ENCODE data around the gene CDCA7. TPM values are rescaled to one million over a fixed set of nuclear protein-coding genes. Genes with fewer than 3 reads are reported as not detected.
"Not testable (repeated sequence)": the region's sequence is repeated elsewhere in the genome, so short reads cannot be mapped to it uniquely, and the experiment has no call there.

The CDCA7 gene
- polyA plus RNA-seq, 10 donors = 13.4 to 35.6 (median 19.1) TPM

DNA sequence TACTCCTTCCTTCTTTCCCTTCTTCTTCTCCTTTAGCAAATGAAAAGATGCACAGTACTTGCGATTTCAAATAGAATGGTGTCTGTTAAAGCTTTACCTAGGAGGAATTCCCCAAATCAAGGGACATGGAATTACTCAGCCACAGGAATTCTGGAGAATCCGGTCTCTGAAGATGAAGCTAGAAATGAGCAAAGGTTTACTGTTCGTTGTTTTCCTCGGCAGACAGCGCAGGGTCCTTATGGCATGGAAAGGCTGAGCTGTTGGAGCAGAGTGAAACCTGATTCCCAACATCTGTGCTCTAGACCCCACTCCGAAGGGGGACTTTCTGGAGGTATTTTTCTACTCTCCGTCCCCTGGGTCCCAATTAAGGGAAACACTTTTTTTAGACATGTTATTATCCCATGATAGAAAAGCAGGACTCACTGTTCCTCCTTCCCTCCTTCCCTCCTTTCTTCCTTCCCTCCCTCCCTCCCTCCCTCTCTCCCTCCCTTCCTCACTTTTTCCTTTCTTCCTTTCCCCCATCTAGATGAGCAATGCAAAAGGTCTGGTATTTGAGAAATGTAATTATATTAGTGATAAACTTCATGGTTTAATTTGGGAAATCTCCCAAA, 47.1 kb downstream of the CDCA7 start:
- DNase-seq = peak in 2 of 3 donors; percentile 43 to 75

DNA sequence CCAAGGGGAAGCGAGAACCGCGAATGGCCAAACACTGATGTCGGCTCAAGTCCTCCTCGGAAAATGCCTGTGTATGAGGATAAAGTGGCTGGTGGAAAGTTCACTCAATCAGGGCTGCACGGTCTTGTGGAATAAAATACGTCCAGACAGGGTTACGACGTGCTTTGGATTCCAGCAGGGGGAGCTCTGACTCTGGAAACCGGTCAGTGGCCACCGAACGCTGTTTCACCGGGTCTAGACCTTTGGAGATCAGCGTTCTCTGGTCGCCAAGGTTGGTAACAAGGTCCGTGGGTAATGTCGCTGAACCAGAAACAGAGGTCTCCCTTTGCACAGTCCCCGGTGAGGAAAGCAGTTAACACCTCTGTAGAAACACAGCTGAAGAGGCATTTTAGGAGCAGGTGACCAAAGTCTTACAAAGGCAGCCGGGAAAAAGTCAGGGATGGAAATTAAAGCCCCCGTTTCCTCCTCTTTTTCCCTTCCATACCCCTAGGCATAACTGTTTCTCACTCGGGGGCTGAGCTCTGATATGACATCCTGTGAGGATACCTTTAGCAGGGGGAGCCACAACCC, 47.8 kb downstream of the CDCA7 start:
- DNase-seq = peak; percentile 84 to 94 (median 90)

DNA sequence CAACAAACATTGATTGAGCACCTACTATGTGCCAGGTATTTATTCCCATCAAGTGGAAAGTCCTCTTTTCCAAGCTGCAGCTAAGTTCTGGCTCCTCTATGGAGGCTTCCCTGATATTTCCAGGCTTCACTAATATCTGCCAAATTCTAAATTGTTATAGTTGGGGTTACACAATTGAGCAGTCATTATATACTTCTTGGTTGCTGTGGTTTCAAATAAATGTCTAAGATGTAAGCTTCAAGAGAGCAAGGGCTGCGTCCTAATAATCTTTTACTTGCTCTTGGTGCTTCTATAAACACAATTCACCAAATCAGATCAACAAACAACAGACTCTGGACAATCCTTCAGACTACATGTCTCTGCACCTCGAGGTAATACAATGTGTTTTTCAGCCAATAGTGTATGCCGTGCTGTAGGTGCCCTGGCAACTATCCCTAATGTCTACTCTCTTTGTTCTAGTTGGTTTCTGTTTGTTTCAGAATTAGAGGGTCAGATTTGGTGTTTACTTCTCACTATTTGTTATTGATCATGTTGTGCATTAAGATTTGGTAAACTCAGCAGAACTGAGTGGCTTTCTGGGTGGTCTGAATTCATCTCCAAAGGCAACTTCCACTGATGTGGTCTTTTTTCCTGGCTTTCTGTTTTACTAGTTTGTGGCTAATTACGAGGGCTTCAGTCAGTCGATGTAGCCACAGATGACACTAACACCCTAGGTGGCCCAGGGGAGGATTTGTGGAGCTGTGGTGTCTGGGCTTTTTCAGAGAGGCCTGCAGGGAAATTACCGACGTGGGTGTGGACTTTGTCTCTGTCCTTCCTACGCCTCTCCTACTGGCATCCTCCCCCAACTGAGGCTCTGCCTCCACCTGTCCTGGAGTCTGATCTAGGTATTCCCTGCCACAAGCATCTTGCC, 50.4 kb downstream of the CDCA7 start:
- DNase-seq = no peak

DNA sequence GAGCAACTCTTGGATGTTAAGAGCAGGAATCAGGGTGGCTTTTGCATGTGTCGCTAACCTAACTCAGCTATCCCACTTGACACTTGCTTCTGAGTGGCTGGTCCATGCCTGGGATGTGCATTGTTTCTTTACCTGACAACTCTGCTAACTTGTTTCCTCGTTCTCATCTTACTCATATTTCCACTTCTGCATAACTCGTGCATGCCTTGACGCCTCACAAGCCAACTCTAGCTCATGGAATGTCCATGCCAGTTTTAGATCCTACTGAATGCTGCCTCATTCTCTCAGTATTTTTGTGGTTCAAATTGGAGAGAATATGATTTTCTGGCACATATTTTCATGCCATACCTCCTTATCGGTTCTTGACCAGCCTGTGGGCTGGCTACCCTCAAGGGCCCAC, 52.5 kb downstream of the CDCA7 start:
- DNase-seq = no peak

DNA sequence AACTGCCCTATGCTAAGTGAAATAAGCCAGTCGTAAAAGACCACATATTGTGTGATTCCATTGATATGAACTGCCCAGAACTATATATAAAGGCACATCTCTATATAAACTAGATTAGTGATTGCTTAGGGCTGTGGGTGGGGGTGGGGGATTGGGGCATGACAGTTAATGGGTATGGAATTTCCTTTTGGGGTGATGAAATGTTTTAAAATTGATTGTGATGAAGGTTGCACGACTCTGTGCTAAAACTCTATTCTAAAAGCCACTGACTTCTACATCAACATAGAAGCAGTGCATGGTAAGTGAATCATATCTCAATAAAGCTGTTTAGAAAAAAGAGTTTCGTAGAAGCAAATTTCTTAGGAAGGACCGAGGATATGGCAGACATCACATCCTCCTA, 53.0 kb downstream of the CDCA7 start:
- DNase-seq = no peak

DNA sequence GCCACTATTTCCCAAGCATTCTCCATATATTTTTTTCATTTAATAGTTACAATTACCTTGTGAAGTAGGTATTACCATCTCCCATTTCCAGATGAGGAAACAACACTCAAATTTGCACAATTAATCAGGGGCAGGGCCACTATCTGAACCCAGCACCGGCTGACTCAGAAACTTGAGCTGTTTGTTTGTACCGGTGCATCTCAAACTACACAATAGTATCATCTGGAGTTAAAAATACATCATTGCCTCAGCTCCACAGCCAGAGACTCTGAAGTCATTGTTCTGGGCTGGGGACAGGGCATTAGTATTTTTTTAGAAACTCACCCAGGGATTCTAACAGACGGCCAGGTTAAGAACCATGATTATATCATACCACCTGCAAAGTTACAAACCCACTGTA, 55.9 kb downstream of the CDCA7 start:
- DNase-seq = no peak

DNA sequence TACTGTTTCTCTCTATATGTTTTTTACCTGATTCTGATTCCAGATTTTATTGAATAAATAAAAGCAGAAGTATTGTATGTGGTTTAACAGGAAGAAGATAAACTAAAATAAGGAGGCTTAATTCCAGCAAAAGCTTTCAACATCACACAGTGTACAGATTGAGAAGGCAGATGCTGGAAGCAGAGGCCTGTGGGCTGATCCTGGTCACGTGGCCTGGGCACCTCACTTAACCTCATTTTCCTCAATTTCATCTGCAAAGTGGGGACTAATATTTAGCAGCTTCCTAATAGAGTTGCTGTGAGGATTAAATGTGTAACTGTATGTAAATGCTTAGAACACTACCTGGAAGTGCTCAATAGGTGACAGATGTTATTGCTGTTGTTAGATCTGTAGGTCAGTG, 58.0 kb downstream of the CDCA7 start:
- DNase-seq = no peak

DNA sequence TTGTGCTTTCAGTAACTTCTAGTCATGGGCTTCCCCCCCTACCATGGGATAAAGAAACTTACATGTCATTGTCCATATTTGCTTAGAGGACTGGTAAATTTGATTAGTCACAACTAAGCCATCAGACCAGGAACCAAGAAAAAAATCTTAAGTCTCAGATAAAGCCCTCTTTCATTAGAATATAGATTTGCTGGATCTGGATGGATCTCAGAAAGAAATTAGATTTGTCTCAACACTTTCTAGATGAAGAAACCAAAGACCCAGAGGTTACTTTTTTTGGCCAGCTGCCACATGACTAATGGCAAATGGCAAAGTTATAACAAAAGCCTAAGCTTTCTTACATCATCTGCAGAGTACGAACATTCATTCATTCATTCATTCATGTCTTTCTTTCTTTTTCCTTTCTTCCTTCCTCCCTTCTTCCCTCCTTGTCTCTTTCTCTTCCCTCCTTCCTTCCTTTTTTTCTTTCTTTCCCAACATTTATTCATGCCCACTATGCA, 60.2 kb downstream of the CDCA7 start:
- DNase-seq = no peak

DNA sequence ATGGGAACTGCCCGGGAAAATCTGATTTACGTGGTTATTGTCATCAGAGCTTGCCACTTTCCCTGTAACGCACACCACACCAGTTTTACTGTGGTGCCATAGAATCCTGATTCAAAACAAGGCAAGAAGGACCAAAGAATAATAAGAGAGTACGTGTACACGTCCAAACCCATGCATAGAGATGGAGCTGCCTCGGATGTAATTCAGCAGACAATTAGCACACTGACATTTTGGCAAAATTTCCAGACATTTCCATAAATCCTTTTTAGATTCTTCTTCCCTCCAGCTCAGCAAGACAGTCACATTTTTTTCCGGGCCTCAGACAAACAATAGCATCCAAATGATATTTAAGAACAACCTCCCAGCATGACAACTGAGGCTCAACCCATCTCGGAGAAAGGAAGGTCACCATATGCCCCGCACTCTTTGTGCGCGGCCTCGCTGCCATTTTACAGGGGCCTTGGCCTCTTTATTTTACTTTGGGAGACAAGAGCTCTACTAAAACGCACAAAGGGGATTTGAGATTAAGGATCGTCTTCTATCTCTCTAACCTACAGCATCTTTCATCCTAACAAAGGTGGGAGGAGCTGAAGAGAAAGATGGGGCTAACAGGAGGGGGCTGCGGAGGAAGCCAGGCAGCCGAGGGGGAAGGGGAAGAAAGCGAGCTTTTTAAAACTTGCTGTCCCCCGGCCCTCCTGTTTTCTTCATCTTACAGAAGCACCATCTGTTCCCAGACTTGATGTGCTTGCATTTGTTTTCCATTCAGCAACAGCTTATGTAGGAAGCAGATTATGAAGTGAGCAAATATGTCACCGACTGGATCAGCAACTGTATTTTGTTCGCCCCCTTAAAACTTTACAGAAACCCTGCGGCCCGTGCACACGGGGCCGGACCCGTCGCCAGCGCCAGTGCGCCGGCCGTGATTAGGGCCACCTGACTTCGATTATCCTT, 61.0 kb downstream of the CDCA7 start:
- DNase-seq = peak in 1 of 3 donors; percentile 69

DNA sequence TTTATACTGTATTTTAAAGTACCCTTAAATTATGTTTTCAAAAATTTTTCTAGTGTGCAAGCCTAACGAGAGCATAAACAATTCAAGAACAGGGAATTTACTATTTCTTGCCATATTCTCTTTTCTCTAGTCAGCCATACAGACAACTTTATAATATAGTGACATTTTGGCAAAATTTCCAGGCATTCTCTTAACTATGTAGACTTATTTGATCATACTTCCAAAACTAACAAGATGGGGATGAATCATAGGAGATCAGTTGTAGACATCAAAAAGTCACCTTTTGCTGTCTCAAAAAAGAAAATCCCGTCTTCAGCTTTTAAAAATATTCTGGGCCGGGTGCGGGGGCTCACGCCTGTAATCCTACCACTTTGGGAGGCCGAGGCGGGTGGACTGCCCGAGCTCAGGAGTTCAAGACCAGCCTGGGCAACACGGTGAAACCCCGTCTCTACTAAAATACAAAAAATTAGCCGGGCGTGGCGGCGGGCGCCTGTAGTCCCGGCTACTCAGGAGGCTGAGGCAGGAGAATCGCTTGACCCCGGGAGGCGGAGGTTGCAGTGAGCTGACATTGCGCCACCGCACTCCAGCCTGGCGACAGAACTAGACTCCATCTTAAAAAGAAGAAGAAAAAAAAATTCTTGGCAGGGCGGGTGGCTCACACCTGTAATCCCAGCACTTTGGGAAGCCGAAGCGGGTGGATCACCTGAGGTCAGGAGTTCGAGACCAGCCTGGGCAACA, 61.9 kb downstream of the CDCA7 start:
- not testable (repeated sequence) for DNase-seq

DNA sequence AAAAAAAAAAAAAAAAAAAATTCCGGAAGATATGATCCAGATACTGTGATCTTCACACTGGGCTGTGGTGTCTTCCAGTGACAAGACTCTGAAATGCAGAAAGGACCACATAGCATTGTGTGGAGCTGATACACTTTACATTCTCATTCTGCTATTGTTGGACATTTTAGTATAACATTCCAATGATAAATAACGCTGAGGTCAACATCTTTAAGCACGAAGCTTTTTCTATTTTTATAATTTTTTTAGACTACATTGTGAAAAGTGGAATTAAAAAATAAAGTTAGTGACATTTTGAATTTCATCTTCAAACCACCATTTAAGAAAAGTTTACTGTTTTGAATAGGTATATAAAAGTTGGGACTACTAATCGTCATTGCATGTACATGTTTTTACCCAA, 62.7 kb downstream of the CDCA7 start:
- DNase-seq = no peak

DNA sequence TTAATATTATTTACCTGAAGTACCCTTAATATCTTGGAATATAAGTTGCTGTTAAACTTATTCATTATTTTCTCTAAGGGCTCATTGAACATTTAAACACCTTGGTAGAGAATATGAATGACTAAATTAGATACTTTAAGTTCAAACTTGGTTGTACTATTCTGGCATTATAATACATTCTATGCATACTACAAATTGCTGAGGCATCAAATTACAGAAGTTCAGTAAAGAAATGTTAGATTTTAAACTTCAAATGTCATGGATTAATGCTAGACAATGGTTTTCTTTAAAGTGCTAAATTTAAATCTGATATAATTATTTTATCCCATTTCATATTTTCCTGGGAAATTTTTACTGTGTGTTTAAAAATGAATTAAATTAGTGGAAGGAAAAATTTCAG, 63.1 kb downstream of the CDCA7 start:
- DNase-seq = no peak

Measured in muscle of back (tissue), 11 donors.